Neural cell (in vitro differentiated cells): ENCODE data around the gene SLC6A19. TPM values are rescaled to one million over a fixed set of nuclear protein-coding genes. Genes with fewer than 3 reads are reported as not detected.

ENCODE experiments used
- H2AFZ ChIP-seq: fragments of 200-600, 300-800 bp; sonication (generic), shearing (Covaris generic); 2 replicates; pipeline ENCODE4 v1.6.0; 2014; ENCODE audit warnings: low read depth, mild to moderate bottlenecking, antibody characterized with exemption, low read length, moderate library complexity
- H3F3A ChIP-seq: fragments of 200-600 bp; shearing (Covaris generic); 2 replicates; pipeline ENCODE4 v1.6.1; 2016; ENCODE audit warnings: mild to moderate bottlenecking, moderate library complexity, mixed read lengths, antibody characterized with exemption, low read length; ENCODE audit not compliant: insufficient read depth, poor library complexity, severe bottlenecking
- H3K27ac ChIP-seq: fragments of 200-600, 300-800 bp; sonication (generic), shearing (Covaris generic); 2 replicates; pipeline ENCODE4 v1.5.1; 2014; ENCODE audit warnings: mild to moderate bottlenecking, low read length, moderate library complexity
- H3K27me3 ChIP-seq: fragments of 300-800, 200-600 bp; sonication (generic), shearing (Covaris generic); 2 replicates; pipeline ENCODE4 v1.6.0; 2014; ENCODE audit warnings: mild to moderate bottlenecking, low read depth, low read length, moderate library complexity; ENCODE audit not compliant: insufficient read depth
- H3K36me3 ChIP-seq: fragments of 300-800, 200-600 bp; sonication (generic), shearing (Covaris generic); 2 replicates; pipeline ENCODE4 v1.5.1; 2014; ENCODE audit warnings: mild to moderate bottlenecking, antibody characterized with exemption, low read length, moderate library complexity; ENCODE audit not compliant: insufficient read depth
- H3K4me2 ChIP-seq: fragments of 300-800, 200-600 bp; sonication (generic), shearing (Covaris generic); 2 replicates; pipeline ENCODE4 v1.6.0; 2014; ENCODE audit warnings: mild to moderate bottlenecking, low read length
- H3K4me3 ChIP-seq: fragments of 300-800, 200-600 bp; sonication (generic), shearing (Covaris generic); 2 replicates; pipeline ENCODE4 v1.5.1; 2014; ENCODE audit warnings: mild to moderate bottlenecking, low read length, moderate library complexity
- H3K79me2 ChIP-seq: fragments of 200-600 bp; shearing (Covaris generic); replicated peaks from 2 replicates; pipeline ENCODE4 v1.6.0; 2014; ENCODE audit warnings: mild to moderate bottlenecking, low read length, moderate library complexity; ENCODE audit not compliant: insufficient read depth
- H3K9ac ChIP-seq: fragments of 300-800, 200-600 bp; sonication (generic), shearing (Covaris generic); 2 replicates; pipeline ENCODE4 v1.6.1; 2016; ENCODE audit warnings: mild to moderate bottlenecking, low read length, mixed read lengths
- H3K9me2 ChIP-seq: fragments of 200-600 bp; shearing (Covaris generic); 2 replicates; pipeline ENCODE4 v1.6.1; 2016; ENCODE audit warnings: mild to moderate bottlenecking, low read length, mixed read lengths; ENCODE audit not compliant: insufficient read depth
- H3K9me3 ChIP-seq: fragments of 200-600, 300-800 bp; sonication (generic), shearing (Covaris generic); 2 replicates; pipeline ENCODE4 v1.6.1; 2016; ENCODE audit warnings: mild to moderate bottlenecking, mixed run types, low read length, moderate library complexity, mixed read lengths
- H4K20me1 ChIP-seq: fragments of 200-600 bp; shearing (Covaris generic); 2 replicates; pipeline ENCODE4 v1.6.1; 2016; ENCODE audit warnings: mild to moderate bottlenecking, mixed run types; ENCODE audit not compliant: insufficient read depth
- EP300 ChIP-seq: fragments of 450-650 bp; conservative IDR thresholded peaks from 2 replicates; pipeline ENCODE4 v1.6.1; 2014; ENCODE audit warnings: antibody characterized with exemption, mild to moderate bottlenecking, moderate library complexity; ENCODE audit not compliant: poor library complexity, severe bottlenecking
- EZH2 ChIP-seq: fragments of 200-600, 300-800 bp; shearing (Covaris generic), sonication (generic); IDR thresholded peaks from 2 replicates; pipeline ENCODE4 v1.6.1; 2014; ENCODE audit warnings: antibody characterized with exemption, low read length, borderline replicate concordance, mild to moderate bottlenecking; ENCODE audit not compliant: insufficient read depth, poor library complexity, severe bottlenecking
- MXI1 ChIP-seq: fragments of 450-650 bp; conservative IDR thresholded peaks from 2 replicates; pipeline ENCODE4 v1.6.1; 2014; ENCODE audit warnings: antibody characterized with exemption, mild to moderate bottlenecking; ENCODE audit not compliant: poor library complexity, severe bottlenecking
- POLR2AphosphoS5 ChIP-seq: IDR thresholded peaks from 2 replicates; pipeline ENCODE4 v1.6.1; 2012
- RAD21 ChIP-seq: fragments of 450-650 bp; conservative IDR thresholded peaks from 2 replicates; pipeline ENCODE4 v1.6.1; 2014; ENCODE audit warnings: antibody characterized with exemption, mild to moderate bottlenecking, moderate library complexity
- SMC3 ChIP-seq: fragments of 450-650 bp; conservative IDR thresholded peaks from 2 replicates; pipeline ENCODE4 v1.6.1; 2014; ENCODE audit warnings: antibody characterized with exemption, mild to moderate bottlenecking, moderate library complexity; ENCODE audit not compliant: poor library complexity
- TAF1 ChIP-seq: IDR thresholded peaks from 2 replicates; pipeline ENCODE4 v1.6.1; 2012; ENCODE audit warnings: low read depth
- polyA plus RNA-seq: library from polyadenylated mRNA; depleted of rRNA; stranded (reverse); fragments of >200 nt; gene quantifications from 2 replicates; pipeline ENCODE4 v1.2.3, GENCODE V29; 2014
- TF ChIP-seq, protein P1 (sequence below): IDR thresholded peaks from 2 replicates; pipeline ENCODE4 v1.6.1; 2012; ENCODE audit warnings: borderline replicate concordance
- TF ChIP-seq, protein P2 (sequence below): fragments of 450-650 bp; IDR thresholded peaks from 2 replicates; pipeline ENCODE4 v1.5.1; 2014; ENCODE audit warnings: antibody characterized with exemption, mild to moderate bottlenecking, moderate library complexity; ENCODE audit not compliant: poor library complexity, severe bottlenecking

SLC6A19 gene
- polyA plus RNA-seq, 1 donor from 2014 or later: not detected

DNA sequence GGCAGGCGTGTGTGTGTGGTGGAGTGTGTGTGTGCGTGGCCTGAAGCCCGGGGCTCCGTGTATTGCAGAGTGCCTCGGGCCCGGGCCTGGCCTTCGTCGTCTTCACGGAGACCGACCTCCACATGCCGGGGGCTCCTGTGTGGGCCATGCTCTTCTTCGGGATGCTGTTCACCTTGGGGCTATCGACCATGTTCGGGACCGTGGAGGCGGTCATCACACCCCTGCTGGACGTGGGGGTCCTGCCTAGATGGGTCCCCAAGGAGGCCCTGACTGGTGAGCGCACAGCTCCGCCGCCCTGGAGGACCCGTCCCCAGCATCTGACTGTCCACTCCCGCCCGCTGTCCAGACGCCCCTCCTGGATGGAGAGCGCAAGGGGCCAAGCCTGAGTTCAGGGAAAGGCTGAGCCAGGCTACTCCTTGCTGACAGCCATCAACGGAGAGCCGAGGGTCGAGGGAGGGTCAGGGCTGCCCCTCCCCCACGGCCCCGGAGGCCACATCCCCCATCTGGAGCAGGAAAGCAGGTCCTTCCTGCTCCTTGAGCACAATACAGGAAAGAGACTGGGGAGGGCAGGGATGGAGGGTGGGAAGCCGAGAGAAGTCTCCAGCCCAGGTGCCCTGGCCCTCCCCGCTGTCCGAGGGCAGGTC, 42.2 kb downstream of the SLC6A19 start:
- Histone ChIP-seq H4K20me1 (no peaks in the 10 kb centered on the region), H3K36me3 (no peaks in the 10 kb centered on the region), H3K9me3 (no peaks in the 10 kb centered on the region), H3K27ac (no peak overlapping the region), H3K4me2 (no peak overlapping the region), H3F3A (no peaks in the 10 kb centered on the region), H3K9me2 (no peaks in the 10 kb centered on the region), H3K4me3 (no peak overlapping the region), H3K79me2 (no peaks in the 10 kb centered on the region), H3K9ac (no peak overlapping the region), H2AFZ (no peak overlapping the region), H3K27me3 (peaks cover 5% of the 10 kb centered on the region)
- TF ChIP-seq EP300 (no peak), TAF1 (no peak), EZH2 (no peak), MXI1 (no peak), POLR2AphosphoS5 (no peak), RAD21 (no peak), SMC3 (no peak)
- TF ChIP-seq, protein P1, sequence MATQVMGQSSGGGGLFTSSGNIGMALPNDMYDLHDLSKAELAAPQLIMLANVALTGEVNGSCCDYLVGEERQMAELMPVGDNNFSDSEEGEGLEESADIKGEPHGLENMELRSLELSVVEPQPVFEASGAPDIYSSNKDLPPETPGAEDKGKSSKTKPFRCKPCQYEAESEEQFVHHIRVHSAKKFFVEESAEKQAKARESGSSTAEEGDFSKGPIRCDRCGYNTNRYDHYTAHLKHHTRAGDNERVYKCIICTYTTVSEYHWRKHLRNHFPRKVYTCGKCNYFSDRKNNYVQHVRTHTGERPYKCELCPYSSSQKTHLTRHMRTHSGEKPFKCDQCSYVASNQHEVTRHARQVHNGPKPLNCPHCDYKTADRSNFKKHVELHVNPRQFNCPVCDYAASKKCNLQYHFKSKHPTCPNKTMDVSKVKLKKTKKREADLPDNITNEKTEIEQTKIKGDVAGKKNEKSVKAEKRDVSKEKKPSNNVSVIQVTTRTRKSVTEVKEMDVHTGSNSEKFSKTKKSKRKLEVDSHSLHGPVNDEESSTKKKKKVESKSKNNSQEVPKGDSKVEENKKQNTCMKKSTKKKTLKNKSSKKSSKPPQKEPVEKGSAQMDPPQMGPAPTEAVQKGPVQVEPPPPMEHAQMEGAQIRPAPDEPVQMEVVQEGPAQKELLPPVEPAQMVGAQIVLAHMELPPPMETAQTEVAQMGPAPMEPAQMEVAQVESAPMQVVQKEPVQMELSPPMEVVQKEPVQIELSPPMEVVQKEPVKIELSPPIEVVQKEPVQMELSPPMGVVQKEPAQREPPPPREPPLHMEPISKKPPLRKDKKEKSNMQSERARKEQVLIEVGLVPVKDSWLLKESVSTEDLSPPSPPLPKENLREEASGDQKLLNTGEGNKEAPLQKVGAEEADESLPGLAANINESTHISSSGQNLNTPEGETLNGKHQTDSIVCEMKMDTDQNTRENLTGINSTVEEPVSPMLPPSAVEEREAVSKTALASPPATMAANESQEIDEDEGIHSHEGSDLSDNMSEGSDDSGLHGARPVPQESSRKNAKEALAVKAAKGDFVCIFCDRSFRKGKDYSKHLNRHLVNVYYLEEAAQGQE: no peak
- TF ChIP-seq, protein P2, sequence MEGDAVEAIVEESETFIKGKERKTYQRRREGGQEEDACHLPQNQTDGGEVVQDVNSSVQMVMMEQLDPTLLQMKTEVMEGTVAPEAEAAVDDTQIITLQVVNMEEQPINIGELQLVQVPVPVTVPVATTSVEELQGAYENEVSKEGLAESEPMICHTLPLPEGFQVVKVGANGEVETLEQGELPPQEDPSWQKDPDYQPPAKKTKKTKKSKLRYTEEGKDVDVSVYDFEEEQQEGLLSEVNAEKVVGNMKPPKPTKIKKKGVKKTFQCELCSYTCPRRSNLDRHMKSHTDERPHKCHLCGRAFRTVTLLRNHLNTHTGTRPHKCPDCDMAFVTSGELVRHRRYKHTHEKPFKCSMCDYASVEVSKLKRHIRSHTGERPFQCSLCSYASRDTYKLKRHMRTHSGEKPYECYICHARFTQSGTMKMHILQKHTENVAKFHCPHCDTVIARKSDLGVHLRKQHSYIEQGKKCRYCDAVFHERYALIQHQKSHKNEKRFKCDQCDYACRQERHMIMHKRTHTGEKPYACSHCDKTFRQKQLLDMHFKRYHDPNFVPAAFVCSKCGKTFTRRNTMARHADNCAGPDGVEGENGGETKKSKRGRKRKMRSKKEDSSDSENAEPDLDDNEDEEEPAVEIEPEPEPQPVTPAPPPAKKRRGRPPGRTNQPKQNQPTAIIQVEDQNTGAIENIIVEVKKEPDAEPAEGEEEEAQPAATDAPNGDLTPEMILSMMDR: no peak

DNA sequence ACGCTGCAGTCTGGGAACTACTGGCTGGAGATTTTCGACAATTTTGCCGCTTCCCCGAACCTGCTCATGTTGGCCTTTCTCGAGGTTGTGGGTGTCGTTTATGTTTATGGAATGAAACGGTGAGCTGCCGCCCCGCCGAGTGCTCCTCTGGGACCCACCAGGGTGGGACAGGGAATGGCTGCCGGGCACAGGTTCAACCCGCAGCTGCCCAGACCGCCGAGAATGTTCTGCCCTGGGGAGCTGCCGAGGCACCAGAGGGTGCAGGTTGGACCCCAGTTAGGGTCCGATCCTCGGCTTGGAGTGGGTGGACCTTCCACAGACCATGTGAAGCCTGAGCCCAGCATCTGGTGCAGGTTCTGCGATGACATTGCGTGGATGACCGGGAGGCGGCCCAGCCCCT, 42.9 kb downstream of the SLC6A19 start:
- Histone ChIP-seq H4K20me1 (no peaks in the 10 kb centered on the region), H3F3A (no peaks in the 10 kb centered on the region), H3K9me3 (no peaks in the 10 kb centered on the region), H3K4me3 (no peak overlapping the region), H3K4me2 (no peak overlapping the region), H2AFZ (no peak overlapping the region), H3K9ac (no peak overlapping the region), H3K9me2 (no peaks in the 10 kb centered on the region), H3K79me2 (no peaks in the 10 kb centered on the region), H3K27ac (no peak overlapping the region), H3K36me3 (no peaks in the 10 kb centered on the region), H3K27me3 (peaks cover 5% of the 10 kb centered on the region)
- TF ChIP-seq MXI1 (no peak), POLR2AphosphoS5 (no peak), RAD21 (no peak)
- TF ChIP-seq, protein P2: no peak
